Panc1 (cell line): ENCODE results near the gene TIGD7.

Experiments used
- POLR2AphosphoS5 ChIP-seq: IDR thresholded peaks from 2 replicates; pipeline ENCODE4 v1.6.1; 2012; ENCODE audit warnings: mild to moderate bottlenecking, low read depth, low read length, moderate library complexity
- SIN3A ChIP-seq: IDR thresholded peaks from 2 replicates; pipeline ENCODE4 v1.6.1; 2012; ENCODE audit warnings: low read depth, mild to moderate bottlenecking, low read length, moderate library complexity, borderline replicate concordance; ENCODE audit not compliant: insufficient read depth
- TF ChIP-seq, protein P1 (sequence below): fragments of 450-650 bp; IDR thresholded peaks from 2 replicates; pipeline ENCODE4 v1.5.1; 2017; ENCODE audit warnings: mild to moderate bottlenecking
- TF ChIP-seq, protein P2 (sequence below), 2 experiments: IDR thresholded peaks; 2 replicates each; pipeline ENCODE4 v1.6.1; 2011 to 2012; ENCODE audit warnings: low read depth in 2 of 2, control low read depth in 1 of 2, low read length in 1 of 2, mild to moderate bottlenecking in 1 of 2, moderate library complexity in 1 of 2; ENCODE audit not compliant: insufficient read depth in 1 of 2

DNA sequence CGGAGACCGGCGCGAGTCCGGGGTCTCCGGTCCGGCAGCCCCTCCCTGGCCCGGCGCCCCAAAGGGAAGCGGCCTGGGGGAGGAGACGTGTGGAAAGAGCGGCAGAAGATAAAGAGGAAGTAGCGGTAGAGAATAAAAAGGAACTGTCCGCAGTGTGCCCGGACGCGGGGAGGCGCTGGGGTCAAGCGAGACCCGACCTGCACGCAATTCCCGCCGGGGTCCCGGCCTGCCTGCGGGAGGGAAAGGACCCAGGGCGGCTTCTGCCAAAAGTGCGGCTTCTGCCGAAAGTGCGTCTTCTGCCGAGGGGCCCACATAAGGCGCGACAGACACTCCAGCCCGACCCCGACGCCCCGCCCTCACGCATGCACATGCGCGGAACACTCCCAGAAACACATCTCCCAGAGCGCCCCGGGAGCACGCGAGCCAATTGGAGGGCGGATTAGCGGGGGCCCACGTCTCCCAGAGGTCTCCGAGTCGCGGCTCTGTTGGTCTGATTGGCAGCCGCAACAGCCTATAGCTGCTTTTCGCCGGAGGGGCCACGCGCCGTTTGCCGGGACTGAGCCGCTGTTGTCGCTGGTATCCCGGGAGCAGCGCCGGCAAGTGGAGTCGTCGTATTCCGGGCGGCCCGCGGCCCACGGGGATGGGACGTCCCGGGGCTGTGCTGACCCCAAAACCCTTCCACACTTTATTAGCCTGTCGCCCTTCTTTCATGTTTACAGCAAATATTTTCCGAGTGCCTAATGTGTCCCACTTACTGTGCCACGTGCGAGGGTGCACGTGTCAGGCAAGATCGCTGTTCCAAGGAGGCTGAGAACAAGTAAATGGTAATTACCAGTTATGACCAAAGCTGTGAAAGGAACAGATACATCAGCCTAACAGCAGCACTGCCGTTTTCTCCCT lies 40.8 kb downstream of the TIGD7 start:
- TF ChIP-seq, protein P1, sequence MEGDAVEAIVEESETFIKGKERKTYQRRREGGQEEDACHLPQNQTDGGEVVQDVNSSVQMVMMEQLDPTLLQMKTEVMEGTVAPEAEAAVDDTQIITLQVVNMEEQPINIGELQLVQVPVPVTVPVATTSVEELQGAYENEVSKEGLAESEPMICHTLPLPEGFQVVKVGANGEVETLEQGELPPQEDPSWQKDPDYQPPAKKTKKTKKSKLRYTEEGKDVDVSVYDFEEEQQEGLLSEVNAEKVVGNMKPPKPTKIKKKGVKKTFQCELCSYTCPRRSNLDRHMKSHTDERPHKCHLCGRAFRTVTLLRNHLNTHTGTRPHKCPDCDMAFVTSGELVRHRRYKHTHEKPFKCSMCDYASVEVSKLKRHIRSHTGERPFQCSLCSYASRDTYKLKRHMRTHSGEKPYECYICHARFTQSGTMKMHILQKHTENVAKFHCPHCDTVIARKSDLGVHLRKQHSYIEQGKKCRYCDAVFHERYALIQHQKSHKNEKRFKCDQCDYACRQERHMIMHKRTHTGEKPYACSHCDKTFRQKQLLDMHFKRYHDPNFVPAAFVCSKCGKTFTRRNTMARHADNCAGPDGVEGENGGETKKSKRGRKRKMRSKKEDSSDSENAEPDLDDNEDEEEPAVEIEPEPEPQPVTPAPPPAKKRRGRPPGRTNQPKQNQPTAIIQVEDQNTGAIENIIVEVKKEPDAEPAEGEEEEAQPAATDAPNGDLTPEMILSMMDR = no peak
- peak; percentile 88 for TF ChIP-seq POLR2AphosphoS5
- TF ChIP-seq, protein P2, sequence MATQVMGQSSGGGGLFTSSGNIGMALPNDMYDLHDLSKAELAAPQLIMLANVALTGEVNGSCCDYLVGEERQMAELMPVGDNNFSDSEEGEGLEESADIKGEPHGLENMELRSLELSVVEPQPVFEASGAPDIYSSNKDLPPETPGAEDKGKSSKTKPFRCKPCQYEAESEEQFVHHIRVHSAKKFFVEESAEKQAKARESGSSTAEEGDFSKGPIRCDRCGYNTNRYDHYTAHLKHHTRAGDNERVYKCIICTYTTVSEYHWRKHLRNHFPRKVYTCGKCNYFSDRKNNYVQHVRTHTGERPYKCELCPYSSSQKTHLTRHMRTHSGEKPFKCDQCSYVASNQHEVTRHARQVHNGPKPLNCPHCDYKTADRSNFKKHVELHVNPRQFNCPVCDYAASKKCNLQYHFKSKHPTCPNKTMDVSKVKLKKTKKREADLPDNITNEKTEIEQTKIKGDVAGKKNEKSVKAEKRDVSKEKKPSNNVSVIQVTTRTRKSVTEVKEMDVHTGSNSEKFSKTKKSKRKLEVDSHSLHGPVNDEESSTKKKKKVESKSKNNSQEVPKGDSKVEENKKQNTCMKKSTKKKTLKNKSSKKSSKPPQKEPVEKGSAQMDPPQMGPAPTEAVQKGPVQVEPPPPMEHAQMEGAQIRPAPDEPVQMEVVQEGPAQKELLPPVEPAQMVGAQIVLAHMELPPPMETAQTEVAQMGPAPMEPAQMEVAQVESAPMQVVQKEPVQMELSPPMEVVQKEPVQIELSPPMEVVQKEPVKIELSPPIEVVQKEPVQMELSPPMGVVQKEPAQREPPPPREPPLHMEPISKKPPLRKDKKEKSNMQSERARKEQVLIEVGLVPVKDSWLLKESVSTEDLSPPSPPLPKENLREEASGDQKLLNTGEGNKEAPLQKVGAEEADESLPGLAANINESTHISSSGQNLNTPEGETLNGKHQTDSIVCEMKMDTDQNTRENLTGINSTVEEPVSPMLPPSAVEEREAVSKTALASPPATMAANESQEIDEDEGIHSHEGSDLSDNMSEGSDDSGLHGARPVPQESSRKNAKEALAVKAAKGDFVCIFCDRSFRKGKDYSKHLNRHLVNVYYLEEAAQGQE (IDR thresholded peaks at IDR 0.05; ENCODE audit: insufficient read depth in 1 of 2, low read depth in 2 of 2, low read length in 1 of 2) = no peak
- peak; percentile 51; the same call in 1 of the 2 replicates for TF ChIP-seq SIN3A
